ENCODE data around the gene ARHGEF7. TPM values are rescaled to one million over a fixed set of nuclear protein-coding genes. Genes with fewer than 3 reads are reported as not detected.

The ARHGEF7 gene
- polyA plus RNA-seq, 1 experiment: 32.0 TPM

GRCh38 chr13:111122056-111122455 is 6.9 kb downstream of the ARHGEF7 start:
- ChIA-PET CTCF (no interaction called here), POLR2A (no interaction called here)
- no peaks in the 10 kb centered on the region for H3K36me3 ChIP-seq (ENCODE audit: control insufficient read depth, insufficient read depth, low read length)
- H3K4me3 ChIP-seq (ENCODE audit: low read depth, low read length): no peak overlapping the region
- peaks cover 4% of the 10 kb centered on the region; the same call in 1 of the 2 replicates for H3K27me3 ChIP-seq (ENCODE audit: control insufficient read depth, insufficient read depth, low read length)
- DNase-seq (ENCODE audit: low read depth): no peak
- TF ChIP-seq, protein P1, sequence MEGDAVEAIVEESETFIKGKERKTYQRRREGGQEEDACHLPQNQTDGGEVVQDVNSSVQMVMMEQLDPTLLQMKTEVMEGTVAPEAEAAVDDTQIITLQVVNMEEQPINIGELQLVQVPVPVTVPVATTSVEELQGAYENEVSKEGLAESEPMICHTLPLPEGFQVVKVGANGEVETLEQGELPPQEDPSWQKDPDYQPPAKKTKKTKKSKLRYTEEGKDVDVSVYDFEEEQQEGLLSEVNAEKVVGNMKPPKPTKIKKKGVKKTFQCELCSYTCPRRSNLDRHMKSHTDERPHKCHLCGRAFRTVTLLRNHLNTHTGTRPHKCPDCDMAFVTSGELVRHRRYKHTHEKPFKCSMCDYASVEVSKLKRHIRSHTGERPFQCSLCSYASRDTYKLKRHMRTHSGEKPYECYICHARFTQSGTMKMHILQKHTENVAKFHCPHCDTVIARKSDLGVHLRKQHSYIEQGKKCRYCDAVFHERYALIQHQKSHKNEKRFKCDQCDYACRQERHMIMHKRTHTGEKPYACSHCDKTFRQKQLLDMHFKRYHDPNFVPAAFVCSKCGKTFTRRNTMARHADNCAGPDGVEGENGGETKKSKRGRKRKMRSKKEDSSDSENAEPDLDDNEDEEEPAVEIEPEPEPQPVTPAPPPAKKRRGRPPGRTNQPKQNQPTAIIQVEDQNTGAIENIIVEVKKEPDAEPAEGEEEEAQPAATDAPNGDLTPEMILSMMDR (IDR thresholded peaks at IDR 0.05; ENCODE audit: insufficient read depth, low read depth, low read length): no peak

GRCh38 chr13:111122631-111123030 is 7.5 kb downstream of the ARHGEF7 start:
- Histone ChIP-seq H3K4me3 (ENCODE audit: low read depth, low read length) (no peak overlapping the region), H3K36me3 (ENCODE audit: control insufficient read depth, insufficient read depth, low read length) (no peaks in the 10 kb centered on the region), H3K27me3 (ENCODE audit: control insufficient read depth, insufficient read depth, low read length) (peaks cover 4% of the 10 kb centered on the region; the same call in 1 of the 2 replicates)
- CTCF ChIA-PET: interaction anchor here (0.6 kb wide), 1 partner anchor 35 kb away, joined by 5 read pairs; no protein-coding TSS in a partner anchor
- POLR2A ChIA-PET: no interaction called here
- TF ChIP-seq, protein P1 (IDR thresholded peaks at IDR 0.05; ENCODE audit: insufficient read depth, low read depth, low read length): no peak
- DNase-seq (ENCODE audit: low read depth): no peak

- POLR2A ChIA-PET: no interaction called here
- H3K4me3 ChIP-seq (ENCODE audit: low read depth, low read length): no peak overlapping the region
- CTCF ChIA-PET: interaction anchor here (0.6 kb wide), 1 partner anchor 34 kb away, joined by 5 read pairs; no protein-coding TSS in a partner anchor
- TF ChIP-seq, protein P1 (IDR thresholded peaks at IDR 0.05; ENCODE audit: insufficient read depth, low read depth, low read length): no peak
- no peak for DNase-seq (ENCODE audit: low read depth)
- no peaks in the 10 kb centered on the region for H3K36me3 ChIP-seq (ENCODE audit: control insufficient read depth, insufficient read depth, low read length)
- peaks cover 2% of the 10 kb centered on the region; the same call in 1 of the 2 replicates for H3K27me3 ChIP-seq (ENCODE audit: control insufficient read depth, insufficient read depth, low read length)
These were observed 8.1 kb downstream of the ARHGEF7 start for GRCh38 chr13:111123221-111123620.

GRCh38 chr13:111123649-111124048 is 8.5 kb downstream of the ARHGEF7 start:
- TF ChIP-seq, protein P1 (IDR thresholded peaks at IDR 0.05; ENCODE audit: insufficient read depth, low read depth, low read length): no peak

GRCh38 chr13:111126509-111126908 is 11.4 kb downstream of the ARHGEF7 start:
- ChIA-PET CTCF (interaction anchor here (0.7 to 1.7 kb wide), 2 partner anchors 16 to 19 kb away, joined by 3 to 4 read pairs; no protein-coding TSS in a partner anchor), POLR2A (no interaction called here)
- Histone ChIP-seq H3K36me3 (ENCODE audit: control insufficient read depth, insufficient read depth, low read length) (no peaks in the 10 kb centered on the region), H3K4me3 (ENCODE audit: low read depth, low read length) (no peak overlapping the region), H3K27me3 (ENCODE audit: control insufficient read depth, insufficient read depth, low read length) (peaks cover 6% of the 10 kb centered on the region; the same call in 1 of the 2 replicates)
- TF ChIP-seq, protein P1 (IDR thresholded peaks at IDR 0.05; ENCODE audit: insufficient read depth, low read depth, low read length): no peak
- DNase-seq (ENCODE audit: low read depth): no peak

More at GRCh38 chr13:111123649-111124048, 8.5 kb downstream of the ARHGEF7 start:
- Histone ChIP-seq H3K4me3 (ENCODE audit: low read depth, low read length) (no peak overlapping the region), H3K36me3 (ENCODE audit: control insufficient read depth, insufficient read depth, low read length) (no peaks in the 10 kb centered on the region), H3K27me3 (ENCODE audit: control insufficient read depth, insufficient read depth, low read length) (peaks cover 2% of the 10 kb centered on the region; the same call in 1 of the 2 replicates)
- no peak for DNase-seq (ENCODE audit: low read depth)
- ChIA-PET POLR2A (no interaction called here), CTCF (no interaction called here)

Measured in BJ (cell line).